GM23248 (cell line): Measurements from ENCODE around the gene PTPRD.

Experiments used
- EZH2 ChIP-seq: fragments of 200-600 bp; sonication (generic); IDR thresholded peaks from 2 replicates; pipeline ENCODE4 v1.6.1; 2018; ENCODE audit warnings: antibody characterized with exemption, mild to moderate bottlenecking; ENCODE audit not compliant: insufficient read depth, poor library complexity, severe bottlenecking
- EZH2phosphoT487 ChIP-seq: fragments of 200-600 bp; sonication (generic); IDR thresholded peaks from 2 replicates; pipeline ENCODE4 v1.6.1; 2018; ENCODE audit warnings: antibody characterized with exemption, moderate library complexity, mild to moderate bottlenecking, low read depth; ENCODE audit not compliant: insufficient read depth

DNA sequence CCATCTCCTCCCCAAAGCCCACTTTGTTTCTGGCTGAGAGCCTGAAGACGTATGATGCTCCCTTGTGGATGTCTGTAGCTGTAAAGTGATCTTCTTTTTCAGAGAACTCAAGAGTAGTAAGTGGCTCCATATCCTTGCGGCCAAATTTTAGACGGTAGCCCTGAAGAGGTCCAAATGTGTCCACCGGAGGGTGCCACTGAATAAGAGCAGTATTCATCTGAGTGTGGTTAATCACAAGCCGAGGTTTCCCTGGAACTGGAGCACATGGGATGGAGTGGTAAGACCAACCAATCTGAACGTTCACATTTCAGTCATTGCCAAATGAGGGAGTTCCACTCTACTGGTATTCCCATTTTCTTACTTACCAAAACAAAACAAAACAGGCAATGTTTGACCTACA is 2126.7 kb downstream of the PTPRD start:
- no peak for TF ChIP-seq EZH2phosphoT487
- TF ChIP-seq EZH2: no peak
